Stimulated activated CD8-positive, alpha-beta memory T cell treated with anti-CD3 and anti-CD28 coated beads, Interleukin-4, amount 100 ng/mL, for 1 hour (primary cell): ENCODE data around the gene NELFCD.
"Not testable (repeated sequence)": the region's sequence is repeated elsewhere in the genome, so short reads cannot be mapped to it uniquely, and the experiment has no call there.

Experiments used
- DNase-seq, 2 donors: peaks; one replicate each; pipeline ENCODE4 v3.0.0-alpha.2; 2020; ENCODE audit warnings: low read depth in 2 of 2, low spot score in 1 of 2

Gene NELFCD

GRCh38 chr20:58980711-58981627, at the start of gene NELFCD:
TSS of gene NELFCD (plus strand) at chr20:58981256. CDS start at chr20:58981310, 54 bp downstream.
- DNase-seq: peak; percentile 78 to 84

GRCh38 chr20:58932170-58932569, 48.9 kb upstream of the NELFCD start:
- no peak for DNase-seq

GRCh38 chr20:58938078-58938477, 43.0 kb upstream of the NELFCD start:
- DNase-seq: no peak

GRCh38 chr20:58938541-58938940, 42.5 kb upstream of the NELFCD start:
- no peak for DNase-seq

GRCh38 chr20:58941471-58941870, 39.6 kb upstream of the NELFCD start:
- DNase-seq: no peak

- DNase-seq: no peak
These were observed 38.5 kb upstream of the NELFCD start for GRCh38 chr20:58942549-58942948.

- no peak for DNase-seq
These were observed 36.4 kb upstream of the NELFCD start for GRCh38 chr20:58944610-58945009.

- DNase-seq: no peak
These were observed 35.0 kb upstream of the NELFCD start for GRCh38 chr20:58945965-58946631.

- not testable (repeated sequence) for DNase-seq
These were observed 33.2 kb upstream of the NELFCD start for GRCh38 chr20:58947797-58948388.

- no peak for DNase-seq
These were observed 30.5 kb upstream of the NELFCD start for GRCh38 chr20:58950603-58951002.

- no peak for DNase-seq
These were observed 28.0 kb upstream of the NELFCD start for GRCh38 chr20:58953050-58953449.

GRCh38 chr20:58956078-58956477, 25.0 kb upstream of the NELFCD start:
- no peak for DNase-seq

GRCh38 chr20:58959652-58960051, 21.4 kb upstream of the NELFCD start:
- no peak for DNase-seq

- DNase-seq: no peak
These were observed 17.9 kb upstream of the NELFCD start for GRCh38 chr20:58963060-58963584.

- not testable (repeated sequence) for DNase-seq
These were observed 17.1 kb upstream of the NELFCD start for GRCh38 chr20:58963922-58964321.

- no peak for DNase-seq
These were observed 15.6 kb upstream of the NELFCD start for GRCh38 chr20:58965270-58966064.

GRCh38 chr20:58967652-58968429, 13.2 kb upstream of the NELFCD start:
- no peak for DNase-seq

GRCh38 chr20:58969439-58969838, 11.6 kb upstream of the NELFCD start:
- no peak for DNase-seq

GRCh38 chr20:58970146-58970545, 10.9 kb upstream of the NELFCD start:
- DNase-seq: no peak

- no peak for DNase-seq
These were observed 9.6 kb upstream of the NELFCD start for GRCh38 chr20:58971429-58971828.
